AG04450 (cell line): Measurements from ENCODE around the gene COA5. TPM values are rescaled to one million over a fixed set of nuclear protein-coding genes. Genes with fewer than 3 reads are reported as not detected.
A peak's percentile ranks its signal among the peaks of the same experiment; 100 is the strongest.

ENCODE experiments used
- CTCF ChIA-PET: fragments of 300-600, 350-600 bp; formaldehyde crosslinking; extraction: SDS; loops from one replicate; lab custom pipeline; 2022; ENCODE audit warnings: antibody characterized with exemption, inconsistent platforms; lab: Charles Lee
- POLR2A ChIA-PET: fragments of 350-600 bp; formaldehyde crosslinking; extraction: SDS; loops from one replicate; lab custom pipeline; 2021; ENCODE audit warnings: antibody characterized with exemption, inconsistent platforms; lab: Yijun Ruan, JAX
- DNase-seq: peaks from one replicate; pipeline ENCODE4 v3.0.0-alpha.2; 2011; ENCODE audit warnings: low read depth, low spot score
- H3K27ac ChIP-seq: one replicate; pipeline ENCODE4 v1.5.1; 2012; ENCODE audit warnings: low read depth, low read length, control low read depth
- H3K27me3 ChIP-seq: one replicate; pipeline ENCODE4 v1.6.0; 2012; ENCODE audit warnings: low read length; ENCODE audit not compliant: control insufficient read depth, insufficient read depth
- H3K4me3 ChIP-seq: 2 replicates; pipeline ENCODE4 v1.5.1; 2011; ENCODE audit warnings: mild to moderate bottlenecking, low read depth, low read length, control low read depth
- H3K9me3 ChIP-seq: 2 replicates; pipeline ENCODE4 v1.5.1; 2012; ENCODE audit warnings: low read length; ENCODE audit not compliant: control insufficient read depth, insufficient read depth
- polyA plus RNA-seq: library from polyadenylated mRNA; depleted of rRNA; stranded (reverse); fragments of >200 nt; gene quantifications from 2 replicates; pipeline ENCODE4 v1.2.3, GENCODE V29; 2011
- TF ChIP-seq, protein P1 (sequence below): IDR thresholded peaks from 2 replicates; pipeline ENCODE4 v1.5.1; 2011; ENCODE audit warnings: low read depth, low read length, control low read depth, inconsistent platforms

Gene COA5
- polyA plus RNA-seq, 1 experiment: 27.4 TPM

DNA sequence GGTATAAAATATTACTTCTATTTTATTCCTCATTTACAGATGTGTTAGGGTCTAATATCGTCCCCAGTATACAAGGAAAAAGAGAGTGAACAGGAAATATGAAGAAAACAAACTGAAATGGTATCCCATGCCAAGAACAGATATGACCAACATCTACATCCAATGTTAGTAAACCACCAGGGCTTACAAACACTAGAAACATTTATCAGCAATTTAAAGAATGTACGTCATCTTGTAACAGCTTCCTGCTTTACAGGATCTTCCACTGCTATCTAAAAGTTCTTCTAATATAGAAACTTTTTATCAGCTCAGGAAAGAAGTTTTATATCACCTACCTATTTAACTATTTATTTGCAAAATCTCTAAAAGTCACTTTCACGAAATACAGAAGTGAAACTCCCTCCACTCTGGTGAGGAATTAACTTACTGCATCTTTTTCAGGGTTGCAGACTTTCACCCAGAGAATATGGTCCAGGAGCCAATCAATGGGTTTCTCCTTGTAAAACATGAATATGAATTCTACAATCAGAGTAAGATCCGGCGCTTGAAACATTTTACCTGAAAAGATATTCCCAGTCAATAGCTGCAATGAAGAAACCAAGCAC lies 35.3 kb upstream of the COA5 start:
- no peak overlapping the region for H3K4me3 ChIP-seq
- no peak overlapping the region for H3K27ac ChIP-seq
- CTCF ChIA-PET: no interaction called here
- no peak for DNase-seq
- POLR2A ChIA-PET: no interaction called here
- no peaks in the 10 kb centered on the region; the same call in 1 of the 2 replicates for H3K9me3 ChIP-seq
- peaks cover 2% of the 10 kb centered on the region for H3K27me3 ChIP-seq
- TF ChIP-seq, protein P1, sequence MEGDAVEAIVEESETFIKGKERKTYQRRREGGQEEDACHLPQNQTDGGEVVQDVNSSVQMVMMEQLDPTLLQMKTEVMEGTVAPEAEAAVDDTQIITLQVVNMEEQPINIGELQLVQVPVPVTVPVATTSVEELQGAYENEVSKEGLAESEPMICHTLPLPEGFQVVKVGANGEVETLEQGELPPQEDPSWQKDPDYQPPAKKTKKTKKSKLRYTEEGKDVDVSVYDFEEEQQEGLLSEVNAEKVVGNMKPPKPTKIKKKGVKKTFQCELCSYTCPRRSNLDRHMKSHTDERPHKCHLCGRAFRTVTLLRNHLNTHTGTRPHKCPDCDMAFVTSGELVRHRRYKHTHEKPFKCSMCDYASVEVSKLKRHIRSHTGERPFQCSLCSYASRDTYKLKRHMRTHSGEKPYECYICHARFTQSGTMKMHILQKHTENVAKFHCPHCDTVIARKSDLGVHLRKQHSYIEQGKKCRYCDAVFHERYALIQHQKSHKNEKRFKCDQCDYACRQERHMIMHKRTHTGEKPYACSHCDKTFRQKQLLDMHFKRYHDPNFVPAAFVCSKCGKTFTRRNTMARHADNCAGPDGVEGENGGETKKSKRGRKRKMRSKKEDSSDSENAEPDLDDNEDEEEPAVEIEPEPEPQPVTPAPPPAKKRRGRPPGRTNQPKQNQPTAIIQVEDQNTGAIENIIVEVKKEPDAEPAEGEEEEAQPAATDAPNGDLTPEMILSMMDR: no peak

DNA sequence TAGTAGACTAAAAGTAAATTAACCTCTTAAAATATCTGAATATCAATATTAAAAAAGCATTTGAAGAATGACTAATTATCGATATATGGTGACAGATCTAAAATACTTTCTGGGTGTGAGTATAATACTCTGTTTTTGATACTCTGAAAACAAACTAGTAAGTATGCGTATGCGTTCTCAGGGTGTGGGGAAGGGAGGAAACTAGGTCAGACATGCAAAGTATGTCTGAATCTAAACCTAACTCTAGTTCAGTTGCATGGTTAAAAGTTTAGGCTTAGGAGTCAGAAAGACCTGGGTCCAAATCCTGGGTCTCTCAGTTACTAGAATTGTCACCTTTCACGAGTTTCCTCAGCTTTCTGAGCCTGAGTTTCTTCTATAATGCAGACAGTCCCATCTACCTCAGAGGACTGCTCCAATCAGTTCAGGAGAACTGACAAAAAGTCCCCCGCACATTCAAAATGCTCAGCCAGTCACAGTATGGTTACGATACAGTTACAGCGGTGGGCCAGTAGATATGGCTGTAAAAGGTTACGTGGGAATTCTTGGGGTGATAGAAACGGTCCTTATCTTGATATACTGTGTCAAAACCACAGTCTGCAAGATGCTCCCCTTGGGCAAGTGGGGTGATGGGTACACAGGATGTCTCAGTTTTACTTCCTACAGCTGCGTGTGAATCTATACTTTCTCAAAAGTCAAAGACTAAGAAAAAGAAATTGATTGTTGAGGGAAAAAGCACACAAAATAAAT lies 29.3 kb upstream of the COA5 start:
- CTCF ChIA-PET: no interaction called here
- H3K27me3 ChIP-seq: peaks cover 13% of the 10 kb centered on the region
- H3K9me3 ChIP-seq: no peaks in the 10 kb centered on the region; the same call in 1 of the 2 replicates
- no peak for DNase-seq
- H3K27ac ChIP-seq: no peak overlapping the region
- POLR2A ChIA-PET: no interaction called here
- no peak overlapping the region for H3K4me3 ChIP-seq
- TF ChIP-seq, protein P1: no peak

DNA sequence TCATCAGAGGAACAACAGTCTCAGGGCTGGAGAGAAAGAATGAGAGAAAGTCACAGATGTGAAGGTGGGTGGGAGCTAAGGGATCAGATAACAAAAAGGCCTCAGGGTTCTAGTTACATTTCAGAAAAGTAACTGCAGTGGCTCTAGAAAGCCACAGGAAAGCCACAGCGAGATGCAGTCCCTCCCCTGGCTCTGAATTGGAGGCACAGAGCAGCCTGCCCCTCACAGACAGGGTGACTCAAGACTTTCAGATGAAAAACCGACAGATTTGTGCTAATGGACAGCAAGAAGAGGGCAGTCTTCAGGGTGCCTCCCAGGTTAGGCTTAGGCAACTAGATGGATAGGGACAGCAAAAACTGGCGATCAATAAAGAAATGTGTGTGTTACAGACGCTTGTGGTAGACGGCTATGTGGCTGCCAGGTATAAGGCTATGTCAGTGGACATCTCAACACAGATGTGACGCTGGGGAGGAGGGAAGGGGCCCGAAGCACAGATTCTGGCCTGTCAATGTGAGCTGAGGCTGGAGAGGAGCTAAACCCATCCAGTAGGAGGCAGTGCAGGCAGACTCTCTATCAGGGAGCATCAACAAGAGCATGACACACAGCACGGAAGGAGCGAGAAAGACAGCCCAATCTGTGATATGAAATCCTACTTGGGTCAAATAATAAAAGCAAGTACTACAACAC lies 26.2 kb upstream of the COA5 start:
- Histone ChIP-seq H3K27ac (no peak overlapping the region), H3K9me3 (no peaks in the 10 kb centered on the region; the same call in 1 of the 2 replicates), H3K27me3 (peaks cover 14% of the 10 kb centered on the region), H3K4me3 (no peak overlapping the region)
- ChIA-PET POLR2A (no interaction called here), CTCF (interaction anchor here (0.6 kb wide), 1 partner anchor 18 kb away, joined by 5 read pairs; no protein-coding TSS in a partner anchor)
- TF ChIP-seq, protein P1: peak; percentile 22; the same call in 1 of the 2 replicates
- DNase-seq: no peak

DNA sequence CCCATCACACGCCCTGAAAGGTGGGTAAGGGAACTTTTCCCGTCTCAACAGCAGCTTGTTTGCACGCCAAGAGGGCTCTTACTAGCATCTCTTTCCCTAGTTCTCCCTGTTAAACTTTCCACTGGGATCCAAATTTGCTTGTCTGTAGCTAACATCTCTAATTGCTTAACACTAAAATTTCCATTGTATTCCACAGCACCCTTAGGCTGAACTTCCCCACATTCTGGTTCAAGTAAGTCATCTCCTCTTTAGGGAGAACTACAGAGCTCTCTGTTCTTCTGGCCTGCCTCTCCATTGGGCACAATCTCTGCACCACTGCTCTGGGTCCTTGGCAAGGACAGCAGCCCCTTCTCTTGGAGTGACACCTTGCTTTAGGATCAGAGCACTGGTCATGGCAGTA lies 24.0 kb upstream of the COA5 start:
- TF ChIP-seq, protein P1: no peak
- CTCF ChIA-PET: no interaction called here
- Histone ChIP-seq H3K27me3 (peaks cover 15% of the 10 kb centered on the region), H3K27ac (no peak overlapping the region), H3K4me3 (no peak overlapping the region), H3K9me3 (no peaks in the 10 kb centered on the region; the same call in 1 of the 2 replicates)
- POLR2A ChIA-PET: no interaction called here
- no peak for DNase-seq
